Muscle of leg (tissue), 11 donors: ENCODE measurements around the gene RSPH1. TPM values are rescaled to one million over a fixed set of nuclear protein-coding genes. Genes with fewer than 3 reads are reported as not detected.

Experiments
- DNase-seq: peaks from one replicate; pipeline ENCODE4 v3.0.0; 2013
- H3K27ac ChIP-seq: one replicate; pipeline ENCODE4 v1.5.1; 2013; ENCODE audit warnings: mild to moderate bottlenecking, low read length, control low read depth
- H3K27me3 ChIP-seq: one replicate; pipeline ENCODE4 v1.6.1; 2013; ENCODE audit warnings: low read length; ENCODE audit not compliant: control insufficient read depth, insufficient read depth
- H3K36me3 ChIP-seq: one replicate; pipeline ENCODE4 v1.6.1; 2013; ENCODE audit warnings: low read length; ENCODE audit not compliant: control insufficient read depth, insufficient read depth
- H3K4me1 ChIP-seq: one replicate; pipeline ENCODE4 v1.6.1; 2013; ENCODE audit warnings: low read length; ENCODE audit not compliant: control insufficient read depth, insufficient read depth
- H3K4me3 ChIP-seq: one replicate; pipeline ENCODE4 v1.5.1; 2013; ENCODE audit warnings: low read length, control low read depth
- H3K9me3 ChIP-seq: replicated peaks from 2 replicates; pipeline ENCODE4 v1.6.1; 2013; ENCODE audit warnings: low read depth, low read length; ENCODE audit not compliant: control insufficient read depth
- WGBS: methylation state at CpG from one replicate; pipeline ENCODE4 v1.1.5; 2013; ENCODE audit warnings: missing lambda C conversion rate; ENCODE audit not compliant: insufficient coverage; 5-methylcytosine and 5-hydroxymethylcytosine counted together
- polyA plus RNA-seq, 8 donors: library from polyadenylated mRNA; unstranded; fragments of 120-200 nt; gene quantifications; one replicate each; pipeline versions ENCODE4 v1.2.1 to v1.2.3, GENCODE V29; 2013; ENCODE audit warnings: inconsistent platforms in 1 of 8, low replicate concordance in 1 of 8; ENCODE audit not compliant: insufficient read length in 8 of 8, insufficient read depth in 1 of 8
- total RNA-seq: library from RNA; stranded (reverse); fragments of 120-200 nt; gene quantifications from one replicate; pipeline ENCODE4 v1.2.4, GENCODE V29; 2013

The RSPH1 gene
- total and polyA plus RNA-seq, 9 donors = 0.04 to 1.5 (median 0.27) TPM

DNA sequence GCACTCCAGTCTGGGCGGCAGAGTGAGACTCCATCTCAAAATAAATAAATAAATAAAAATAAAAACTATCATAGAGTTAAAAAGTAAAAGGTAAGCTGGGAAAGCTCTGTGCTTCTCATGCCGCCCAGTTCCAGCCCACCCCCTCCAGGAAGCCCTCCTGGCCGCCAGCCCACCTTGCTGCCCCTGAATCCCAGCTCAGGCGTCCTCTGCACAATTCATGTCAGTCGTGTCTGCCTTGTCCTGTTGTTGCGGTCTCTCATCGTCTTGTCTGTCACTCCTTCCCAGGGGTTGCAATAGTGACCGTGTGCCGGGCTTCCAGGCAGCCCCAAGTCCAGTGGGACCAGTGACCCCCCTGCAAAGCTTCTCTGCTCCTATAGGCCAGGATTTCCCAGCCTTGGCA is 44.1 kb downstream of the RSPH1 start:
- no peaks in the 10 kb centered on the region for H3K36me3 ChIP-seq
- no peak overlapping the region for H3K27ac ChIP-seq
- H3K4me3 ChIP-seq = no peak overlapping the region
- H3K4me1 ChIP-seq = peaks cover 26% of the 10 kb centered on the region
- DNase-seq = no peak
- no peaks in the 10 kb centered on the region for H3K9me3 ChIP-seq
- peaks cover 4% of the 10 kb centered on the region for H3K27me3 ChIP-seq
- 85% methylated on average over 7 of the region's 9 CpGs for WGBS

DNA sequence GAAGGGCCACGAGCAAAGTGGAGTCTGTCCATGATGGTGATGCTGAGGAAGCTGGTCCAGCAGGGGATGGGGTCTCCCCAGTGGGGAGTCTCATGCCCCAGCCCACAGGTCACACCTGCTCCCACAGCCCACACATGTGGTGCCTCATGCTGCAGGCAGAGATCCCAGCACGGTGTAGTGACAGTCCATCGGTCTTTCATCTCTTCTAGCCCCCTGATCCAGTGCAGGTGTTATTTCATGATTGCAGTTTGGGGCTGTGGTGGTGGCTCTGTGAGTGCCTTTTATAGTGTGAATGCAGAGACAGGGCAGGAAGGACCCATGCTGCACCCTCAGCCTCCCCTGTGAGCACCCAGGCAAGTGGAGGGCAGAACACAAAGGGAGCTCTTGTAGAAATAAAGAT is 47.3 kb downstream of the RSPH1 start:
- Histone ChIP-seq H3K4me3 (no peak overlapping the region), H3K9me3 (no peaks in the 10 kb centered on the region), H3K27me3 (peaks cover 2% of the 10 kb centered on the region), H3K36me3 (no peaks in the 10 kb centered on the region), H3K4me1 (peaks cover 16% of the 10 kb centered on the region), H3K27ac (no peak overlapping the region)
- WGBS = no CpG with 5 or more reads among the region's 3 CpGs
- no peak for DNase-seq

DNA sequence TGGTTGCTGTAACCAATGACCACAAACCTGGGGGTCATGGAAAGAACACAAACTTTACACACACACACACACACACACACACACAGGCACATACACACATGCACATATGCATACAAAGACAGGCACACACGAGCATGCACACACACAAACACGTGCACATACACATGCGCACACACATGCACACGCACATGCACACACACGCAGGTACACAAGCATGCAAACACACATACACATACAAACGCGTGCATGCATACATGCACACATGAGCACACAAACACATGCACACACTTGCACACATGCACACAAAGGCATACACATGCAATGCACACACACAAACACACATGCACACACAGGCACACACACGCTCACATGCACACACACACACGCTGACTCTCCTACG is 48.3 kb downstream of the RSPH1 start:
- peaks cover 7% of the 10 kb centered on the region for H3K4me1 ChIP-seq
- 91% methylated on average over 10 of the region's 10 CpGs for WGBS

DNA sequence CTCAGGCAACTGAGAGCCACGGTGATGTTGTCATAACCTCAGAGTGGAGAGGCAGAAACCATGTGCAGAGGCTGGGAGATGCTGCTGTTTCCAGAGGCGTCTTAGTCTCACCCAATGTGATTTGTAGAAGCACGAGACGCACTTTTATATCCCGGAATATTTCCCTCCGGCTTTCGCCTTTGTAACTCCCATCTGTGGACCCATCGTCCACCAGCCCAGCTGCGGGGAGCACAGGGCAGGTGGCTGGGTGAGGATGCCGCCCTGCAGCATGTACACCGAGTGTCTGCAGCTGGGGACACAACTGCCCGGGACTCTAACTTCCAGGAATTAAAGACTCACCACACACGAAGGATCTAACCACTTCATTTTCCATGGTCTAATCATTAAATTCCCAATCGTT is 48.8 kb downstream of the RSPH1 start:
- Histone ChIP-seq H3K4me3 (no peak overlapping the region), H3K27me3 (peaks cover 5% of the 10 kb centered on the region), H3K4me1 (peaks cover 1% of the 10 kb centered on the region), H3K9me3 (no peaks in the 10 kb centered on the region), H3K27ac (no peak overlapping the region), H3K36me3 (no peaks in the 10 kb centered on the region)
- 69% methylated on average over 14 of the region's 14 CpGs for WGBS
- no peak for DNase-seq

More for the DNA sequence above, 48.3 kb downstream of the RSPH1 start:
- DNase-seq = no peak
- Histone ChIP-seq H3K4me3 (no peak overlapping the region), H3K27me3 (peaks cover 5% of the 10 kb centered on the region), H3K36me3 (no peaks in the 10 kb centered on the region), H3K9me3 (no peaks in the 10 kb centered on the region), H3K27ac (no peak overlapping the region)

DNA sequence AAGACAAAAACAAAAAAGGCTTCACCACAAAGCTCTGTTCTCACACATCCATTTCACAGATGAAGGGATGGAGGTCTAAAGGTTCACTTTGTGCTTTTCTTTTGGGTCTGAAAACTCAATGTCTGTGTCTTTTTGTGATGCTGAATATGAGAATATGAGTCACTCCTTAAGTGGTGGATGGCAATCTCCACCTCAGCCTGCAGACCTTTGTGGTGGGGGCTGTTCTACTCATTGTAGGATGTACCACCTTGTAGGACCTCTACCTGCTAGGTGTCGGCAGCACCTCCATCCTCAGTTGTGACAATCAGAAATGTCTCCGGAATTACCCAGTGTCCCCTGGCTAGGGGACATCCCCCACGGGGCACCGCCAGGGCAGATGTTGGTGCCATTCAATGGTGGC is 49.5 kb downstream of the RSPH1 start:
- WGBS = 93% methylated on average over 4 of the region's 4 CpGs
- no peak for DNase-seq

DNA sequence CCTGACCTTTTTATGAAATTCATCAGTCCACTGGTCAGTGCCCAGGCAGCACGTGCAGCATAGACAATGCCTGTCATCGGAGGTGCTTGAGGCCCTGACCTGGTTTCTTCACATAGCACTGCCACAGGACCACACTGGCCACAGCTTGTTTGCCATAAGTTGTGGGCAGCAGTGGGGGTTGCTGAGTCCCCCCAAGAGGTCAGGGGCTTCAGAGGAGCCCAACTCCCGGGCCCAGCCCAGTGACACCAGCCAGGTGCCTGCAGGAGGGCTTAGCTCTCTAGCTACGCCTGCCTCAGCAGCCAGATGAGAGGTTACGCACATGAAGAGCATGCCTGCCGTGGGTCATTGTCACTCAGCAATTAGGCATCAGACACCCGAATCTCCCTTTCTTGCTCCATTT is 50.7 kb downstream of the RSPH1 start:
- H3K27me3 ChIP-seq = peaks cover 5% of the 10 kb centered on the region
- no peak for DNase-seq
- H3K4me1 ChIP-seq = no peaks in the 10 kb centered on the region
- H3K27ac ChIP-seq = no peak overlapping the region
- WGBS = 81% methylated on average over 6 of the region's 7 CpGs
- H3K4me3 ChIP-seq = no peak overlapping the region
- no peaks in the 10 kb centered on the region for H3K36me3 ChIP-seq
- no peaks in the 10 kb centered on the region for H3K9me3 ChIP-seq

More for the DNA sequence above, 49.5 kb downstream of the RSPH1 start:
- Histone ChIP-seq H3K4me3 (no peak overlapping the region), H3K9me3 (no peaks in the 10 kb centered on the region), H3K36me3 (no peaks in the 10 kb centered on the region), H3K27me3 (peaks cover 5% of the 10 kb centered on the region), H3K27ac (no peak overlapping the region), H3K4me1 (no peaks in the 10 kb centered on the region)

DNA sequence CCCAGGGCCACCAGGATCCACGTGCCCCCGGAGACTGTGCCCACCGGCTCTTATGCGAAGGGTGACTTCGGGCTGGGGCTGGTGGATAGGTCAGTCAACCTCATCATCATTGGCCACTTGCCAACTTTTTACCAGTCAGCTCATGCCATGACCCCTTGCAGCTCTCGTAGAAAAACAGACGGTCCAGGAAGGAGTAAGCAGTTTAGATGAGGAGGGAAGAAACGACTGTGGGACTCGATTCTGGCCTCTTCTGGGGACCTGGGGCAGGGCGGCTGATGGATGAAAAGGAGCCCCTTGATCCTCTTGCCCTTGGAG is 51.3 kb downstream of the RSPH1 start:
- Histone ChIP-seq H3K4me1 (no peaks in the 10 kb centered on the region), H3K27ac (no peak overlapping the region), H3K4me3 (no peak overlapping the region), H3K36me3 (no peaks in the 10 kb centered on the region), H3K9me3 (no peaks in the 10 kb centered on the region), H3K27me3 (peaks cover 5% of the 10 kb centered on the region)
- DNase-seq = no peak
- WGBS = 83% methylated on average over 9 of the region's 10 CpGs

DNA sequence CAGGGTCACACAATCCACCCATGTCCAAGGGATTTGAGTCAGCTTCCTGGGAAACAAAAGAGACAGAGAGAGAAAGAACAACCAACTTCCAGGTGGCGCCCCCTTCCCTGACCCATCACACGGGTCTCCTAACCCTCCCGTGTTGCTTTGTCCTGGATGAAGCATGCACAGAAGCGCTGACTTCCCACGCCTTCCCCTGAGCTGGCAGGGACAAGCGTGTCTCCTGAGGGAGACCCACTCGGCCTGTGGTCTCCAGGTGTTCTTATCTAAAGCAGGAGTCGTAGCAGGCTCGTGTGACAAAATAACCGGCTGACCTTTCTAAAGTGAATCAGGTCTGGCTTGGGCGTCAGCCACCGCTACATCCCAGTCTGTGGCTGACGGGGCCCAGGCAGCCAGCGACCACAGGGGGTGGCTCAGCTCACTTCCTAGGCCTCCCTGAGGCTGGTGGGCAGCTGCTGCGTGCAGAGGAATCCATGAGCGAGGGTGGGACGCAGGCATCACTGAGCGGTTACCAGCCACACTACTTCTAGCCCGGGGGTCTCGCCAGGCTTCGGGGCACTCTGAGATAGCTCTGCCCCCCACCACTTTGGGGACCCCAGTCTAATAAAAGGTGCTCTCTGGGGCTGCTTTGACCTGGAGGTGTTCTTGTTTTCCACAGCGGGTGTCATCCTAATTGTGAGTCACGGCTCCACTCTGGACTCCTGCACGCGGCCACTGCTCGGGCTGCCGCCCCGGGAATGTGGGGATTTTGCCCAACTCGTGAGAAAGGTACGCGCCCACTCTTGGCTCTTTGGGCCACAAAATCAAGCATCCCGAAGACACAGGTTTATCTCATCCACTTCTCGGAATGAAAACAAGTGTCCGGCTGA is 51.9 kb downstream of the RSPH1 start:
- no peak overlapping the region for H3K4me3 ChIP-seq
- no peak for DNase-seq
- H3K36me3 ChIP-seq = no peaks in the 10 kb centered on the region
- H3K4me1 ChIP-seq = no peaks in the 10 kb centered on the region
- H3K27ac ChIP-seq = no peak overlapping the region
- H3K9me3 ChIP-seq = no peaks in the 10 kb centered on the region
- peaks cover 5% of the 10 kb centered on the region for H3K27me3 ChIP-seq
- 71% methylated on average over 31 of the region's 34 CpGs for WGBS

DNA sequence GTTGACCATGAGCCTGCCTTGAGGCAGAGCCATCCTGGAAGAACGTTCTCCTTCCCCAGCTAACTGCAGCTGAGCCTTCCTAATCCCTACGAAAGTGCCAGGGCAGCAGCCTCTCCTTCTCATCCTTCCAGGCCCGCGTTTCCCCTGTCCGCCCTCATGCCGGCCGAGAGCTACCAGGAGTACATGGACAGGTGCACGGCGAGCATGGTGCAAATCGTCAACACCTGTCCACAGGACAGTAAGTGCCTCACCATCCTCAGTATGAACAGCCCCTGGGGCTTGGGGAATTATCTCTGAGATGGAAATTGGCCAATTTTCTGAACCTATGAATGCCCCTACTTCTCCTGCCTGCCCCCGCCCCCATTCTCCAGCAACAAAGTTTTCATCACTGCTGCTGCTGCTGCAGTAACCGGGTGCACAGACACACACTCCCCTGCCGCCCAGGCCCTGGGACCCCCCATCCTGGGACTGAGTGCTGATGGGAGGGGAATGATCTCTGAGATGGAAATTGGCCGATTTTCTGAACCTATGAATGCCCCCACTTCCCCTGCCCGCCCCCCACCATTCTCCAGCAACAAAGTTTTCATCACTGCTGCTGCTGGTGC is 52.7 kb downstream of the RSPH1 start:
- H3K36me3 ChIP-seq = no peaks in the 10 kb centered on the region
- H3K4me3 ChIP-seq = no peak overlapping the region
- 83% methylated on average over 9 of the region's 15 CpGs for WGBS
- no peak for DNase-seq
- no peaks in the 10 kb centered on the region for H3K9me3 ChIP-seq
- H3K27me3 ChIP-seq = peaks cover 7% of the 10 kb centered on the region
- H3K27ac ChIP-seq = no peak overlapping the region
- no peaks in the 10 kb centered on the region for H3K4me1 ChIP-seq

DNA sequence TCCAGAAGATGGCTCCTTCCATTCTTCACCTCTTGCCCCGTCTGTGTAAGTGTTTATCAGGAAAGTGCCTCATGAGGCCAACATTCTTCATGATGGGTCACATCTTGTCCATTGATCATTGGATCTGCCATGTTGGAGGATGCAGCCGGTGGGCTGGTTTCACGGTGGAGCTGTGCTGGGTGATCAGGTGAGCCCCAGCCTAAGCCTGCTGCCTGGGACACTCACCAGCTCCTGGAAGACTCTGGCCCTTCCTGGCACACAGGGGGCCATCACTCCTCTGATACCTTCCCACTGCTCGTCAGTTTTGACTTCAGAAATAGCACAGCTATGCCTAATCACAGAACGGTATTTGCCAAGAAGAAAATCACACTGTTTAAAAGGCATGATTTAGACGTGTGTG is 54.1 kb downstream of the RSPH1 start:
- Histone ChIP-seq H3K4me3 (no peak overlapping the region), H3K27me3 (peaks cover 7% of the 10 kb centered on the region), H3K27ac (no peak overlapping the region), H3K36me3 (no peaks in the 10 kb centered on the region), H3K9me3 (no peaks in the 10 kb centered on the region), H3K4me1 (no peaks in the 10 kb centered on the region)
- WGBS = 70% methylated on average over 5 of the region's 6 CpGs
- DNase-seq = no peak
